Activated CD8-positive, alpha-beta memory T cell treated with anti-CD3 and anti-CD28 coated beads, Interleukin-2, amount 50 U/mL, for 1 hour (primary cell): ENCODE measurements around the gene TUBA3C.
"Not testable (repeated sequence)": the region's sequence is repeated elsewhere in the genome, so short reads cannot be mapped to it uniquely, and the experiment has no call there.

ENCODE experiments used
- DNase-seq: peaks from one replicate; pipeline ENCODE4 v3.0.0-alpha.2; 2020; ENCODE audit errors: extremely low read depth

The TUBA3C gene

DNA sequence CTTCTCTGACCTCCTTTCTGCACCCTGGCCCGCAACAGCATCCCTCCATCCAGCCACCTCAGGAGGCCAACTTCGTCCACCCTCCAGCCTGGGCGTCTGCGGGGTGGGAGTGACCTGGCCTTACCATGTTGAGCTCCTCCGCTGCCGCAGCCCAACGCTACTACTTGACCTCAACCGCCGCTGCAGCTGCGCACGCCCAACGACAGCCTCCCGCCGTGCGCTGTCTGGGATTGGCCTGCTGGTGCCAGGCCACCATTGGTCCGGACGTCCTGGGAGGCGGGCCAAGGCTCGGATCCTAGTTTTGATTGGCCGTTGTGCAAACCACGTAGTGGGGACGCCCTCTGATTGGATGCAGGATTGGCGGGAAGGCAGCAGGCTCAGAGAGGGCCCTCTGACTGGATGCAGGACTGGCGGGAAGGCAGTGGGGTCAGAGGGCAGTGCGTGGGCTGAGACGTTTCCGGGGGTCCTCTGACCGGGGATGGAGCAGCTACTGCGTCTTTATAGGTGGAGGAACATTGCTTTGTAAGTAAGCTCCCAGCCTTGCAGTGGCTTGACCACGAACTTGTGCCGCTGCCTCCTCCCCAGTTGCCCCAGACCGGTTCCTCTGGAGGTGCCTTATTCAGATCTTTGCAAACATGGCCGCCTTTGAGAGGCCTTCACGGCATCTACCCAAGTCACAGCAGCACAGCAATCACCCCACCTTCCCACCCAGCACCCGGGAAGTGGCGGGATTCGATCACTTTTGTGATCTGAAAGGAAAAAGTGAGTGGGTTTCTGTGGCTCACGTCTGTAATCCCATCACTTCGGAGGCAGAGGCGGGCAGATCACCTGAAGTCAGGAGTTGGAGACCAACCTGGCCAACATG lies at the start of gene TUBA3C:
Gene TUBA3C, minus strand, starts transcription at position 204 of the 865 bp plus-strand sequence. Its CDS starts 77 bp downstream, at position 127.
- DNase-seq, result no peak

DNA sequence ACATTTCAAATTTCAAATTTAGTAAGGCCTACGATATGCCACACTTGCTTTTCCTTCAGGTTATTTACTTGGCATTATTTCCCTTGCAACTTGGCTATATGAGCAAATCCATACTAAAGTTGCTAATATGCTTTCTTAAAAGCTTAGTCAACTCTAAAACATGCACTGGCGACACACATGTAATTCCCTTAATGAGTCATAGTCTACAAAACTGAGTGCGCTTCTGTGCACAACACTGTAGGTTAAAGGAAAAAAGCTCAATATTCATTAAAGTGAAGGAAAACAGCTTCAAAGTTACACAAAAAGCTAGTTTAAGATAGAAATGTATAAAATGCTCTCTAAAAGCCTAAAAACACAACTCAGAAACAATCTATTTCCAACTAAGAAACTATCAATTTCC lies 25.8 kb upstream of the TUBA3C start:
- not testable (repeated sequence) for DNase-seq

DNA sequence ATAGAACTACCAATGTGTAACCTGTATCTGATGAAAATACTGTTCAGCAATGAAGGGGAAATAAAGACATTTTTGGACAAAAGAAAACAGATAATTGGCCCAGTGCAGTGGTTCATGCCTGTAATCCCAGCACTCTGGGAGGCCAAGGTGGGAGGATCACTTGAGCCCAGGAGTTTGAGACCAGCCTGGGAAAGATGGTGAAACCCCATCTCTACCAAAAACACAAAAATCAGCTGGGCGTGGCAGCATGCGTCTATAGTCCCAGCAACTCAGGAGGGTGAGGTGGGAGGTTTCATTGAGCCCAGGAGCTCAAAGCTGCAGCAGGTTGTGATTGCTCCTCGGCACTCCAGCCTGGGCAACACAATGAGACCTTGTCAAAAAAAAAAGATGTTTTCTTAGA lies 11.0 kb upstream of the TUBA3C start:
- not testable (repeated sequence) for DNase-seq

DNA sequence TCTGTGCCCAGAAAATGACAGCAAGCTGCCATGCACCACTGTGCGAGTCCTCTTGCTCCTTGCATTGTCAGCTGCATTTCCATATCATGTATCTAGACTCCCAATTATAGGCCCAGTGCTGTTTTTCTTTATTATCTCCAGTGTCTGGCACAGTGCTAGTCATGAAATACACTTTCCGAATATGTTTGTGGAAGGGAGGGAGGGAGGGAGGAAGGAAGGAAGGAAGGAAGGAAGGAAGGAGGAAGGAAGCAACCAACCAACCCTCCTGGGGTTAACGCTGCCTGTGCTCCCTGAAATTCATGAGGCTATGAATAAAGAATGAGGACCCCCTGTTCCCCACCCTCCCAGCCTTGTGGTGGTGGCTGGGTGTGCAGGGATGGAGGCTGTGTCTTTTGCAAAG lies 8.3 kb upstream of the TUBA3C start:
- not testable (repeated sequence) for DNase-seq

DNA sequence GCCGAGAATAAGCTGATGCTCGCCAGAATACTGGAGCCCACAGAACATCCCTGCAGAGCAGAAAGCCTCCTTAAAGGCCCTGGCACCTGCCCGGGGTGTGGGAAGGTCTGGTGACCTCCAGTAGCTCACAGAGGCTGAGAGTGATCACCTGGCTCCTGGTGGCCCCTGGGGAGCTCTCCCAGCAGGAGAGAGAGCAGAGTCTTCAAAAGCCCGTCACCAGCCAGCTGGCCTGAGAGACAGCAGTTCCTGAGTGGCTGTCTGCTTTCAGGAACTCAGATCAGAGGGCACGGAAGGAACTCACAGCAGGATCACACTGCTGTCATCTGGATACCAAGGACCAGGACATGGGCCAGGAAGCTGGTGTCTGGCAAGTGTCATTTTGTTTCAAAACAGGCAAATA lies 7.7 kb upstream of the TUBA3C start:
- DNase-seq, result not testable (repeated sequence)

DNA sequence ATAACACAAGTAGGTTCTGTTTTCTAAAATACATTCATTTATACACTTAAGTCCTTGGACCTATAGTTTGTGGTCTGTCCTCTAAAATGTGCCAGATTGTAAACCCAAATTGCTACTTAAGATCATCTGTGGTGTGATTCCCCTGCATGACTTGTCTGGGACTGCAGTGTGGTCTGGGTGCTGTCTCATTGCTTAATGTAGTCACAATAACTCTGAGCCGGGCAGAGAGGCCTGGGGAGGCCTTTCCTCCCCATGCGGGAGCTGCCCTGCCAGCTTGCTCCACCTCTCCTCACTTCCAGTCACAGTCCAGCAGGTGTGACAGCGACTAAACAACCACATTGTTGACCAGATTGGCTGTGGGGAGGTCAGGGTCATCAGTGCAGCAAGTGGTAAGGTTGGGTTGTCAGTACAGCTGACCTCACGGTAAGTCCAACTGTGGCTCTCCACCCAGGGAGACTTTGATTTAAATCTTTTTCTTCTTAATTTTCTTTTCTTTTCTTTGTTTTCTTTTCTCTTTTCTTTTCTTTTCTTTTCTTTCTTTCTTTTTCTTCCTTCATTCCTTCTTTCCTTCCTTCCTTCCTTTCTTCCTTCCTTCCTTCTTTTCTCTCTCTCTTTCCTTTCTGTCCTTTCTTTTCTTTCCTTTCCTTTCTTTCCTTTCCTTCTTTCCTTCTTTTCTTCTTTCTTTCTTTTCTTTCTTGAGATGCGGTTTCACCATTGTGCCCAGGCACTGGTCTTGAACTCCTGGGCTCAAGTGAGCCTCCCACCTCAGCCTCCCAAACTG lies 4.4 kb upstream of the TUBA3C start:
- DNase-seq, result no peak

DNA sequence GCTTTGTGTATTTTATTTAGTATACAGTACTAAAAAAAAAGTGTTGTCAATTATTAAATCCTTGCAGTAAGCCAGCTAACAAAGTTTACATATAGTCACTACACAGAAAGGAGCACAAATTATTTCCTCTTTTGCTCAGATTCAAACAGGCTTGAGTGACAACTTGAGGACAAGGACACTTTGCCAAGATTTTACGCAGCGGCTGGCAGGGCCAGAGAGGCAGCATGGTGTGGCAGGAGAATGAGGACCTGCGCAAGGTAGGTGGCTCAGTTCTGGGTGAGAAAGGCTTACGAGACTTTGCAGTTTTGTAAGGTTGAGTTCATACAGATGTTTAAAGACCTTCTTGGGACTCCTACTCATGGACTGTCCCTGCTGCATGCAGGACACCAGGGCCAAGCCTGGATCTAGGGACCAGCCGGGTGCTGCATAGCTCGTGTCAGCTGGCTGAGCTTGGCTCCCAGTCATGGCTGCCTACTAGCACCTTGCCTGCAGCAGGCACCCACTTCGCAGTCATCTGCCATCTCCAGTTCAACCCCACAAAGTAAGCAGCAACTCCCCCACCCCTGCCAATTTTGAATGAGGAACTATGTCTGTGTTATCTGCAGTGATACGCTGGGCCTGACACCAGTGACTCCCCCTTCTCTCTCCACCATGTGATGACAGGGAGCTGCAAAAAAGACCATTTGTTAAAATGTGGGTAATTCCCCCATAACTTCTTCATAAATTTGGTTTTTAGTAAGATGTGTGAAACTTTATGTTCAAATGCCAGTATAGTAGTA lies 3.7 kb upstream of the TUBA3C start:
- no peak for DNase-seq

DNA sequence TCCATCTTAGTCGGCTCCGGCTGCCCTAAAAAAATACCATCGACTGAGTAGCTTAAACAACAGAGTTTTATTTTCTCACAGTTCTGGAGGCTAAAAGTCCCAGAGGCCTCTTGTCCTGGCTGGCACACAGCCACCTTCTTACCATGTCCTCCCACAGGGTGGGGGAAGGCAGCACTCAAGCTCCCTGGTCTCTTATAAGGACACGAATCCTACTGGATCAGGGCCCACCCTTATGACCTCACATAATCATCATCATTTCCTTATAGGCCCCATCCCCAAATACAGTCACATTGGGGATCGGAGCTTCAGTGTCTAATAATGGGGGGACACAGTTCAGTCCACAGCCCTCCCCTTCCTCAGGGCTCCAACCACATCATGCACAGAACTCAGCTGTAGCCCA lies 2.6 kb upstream of the TUBA3C start:
- DNase-seq, result no peak

DNA sequence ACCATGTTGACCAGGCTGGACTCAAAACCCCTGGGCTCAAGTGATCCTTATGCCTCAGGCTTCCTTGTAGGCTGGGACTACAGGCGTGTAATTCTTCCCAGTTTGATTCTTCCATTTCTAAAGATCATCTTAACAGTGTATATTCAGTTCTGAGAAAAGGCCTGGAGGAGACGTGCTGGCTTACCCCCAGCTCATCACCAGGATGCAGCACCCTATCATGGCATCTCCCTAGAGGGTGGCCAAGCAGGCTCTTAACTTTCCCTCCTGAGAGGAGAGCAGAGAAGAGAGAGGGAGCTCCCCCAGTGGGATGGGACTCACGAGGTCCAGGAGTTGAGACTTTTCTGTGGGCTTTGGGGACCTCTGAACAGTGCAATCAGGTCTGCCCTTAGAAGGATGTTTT lies 2.1 kb upstream of the TUBA3C start:
- DNase-seq, result no peak

DNA sequence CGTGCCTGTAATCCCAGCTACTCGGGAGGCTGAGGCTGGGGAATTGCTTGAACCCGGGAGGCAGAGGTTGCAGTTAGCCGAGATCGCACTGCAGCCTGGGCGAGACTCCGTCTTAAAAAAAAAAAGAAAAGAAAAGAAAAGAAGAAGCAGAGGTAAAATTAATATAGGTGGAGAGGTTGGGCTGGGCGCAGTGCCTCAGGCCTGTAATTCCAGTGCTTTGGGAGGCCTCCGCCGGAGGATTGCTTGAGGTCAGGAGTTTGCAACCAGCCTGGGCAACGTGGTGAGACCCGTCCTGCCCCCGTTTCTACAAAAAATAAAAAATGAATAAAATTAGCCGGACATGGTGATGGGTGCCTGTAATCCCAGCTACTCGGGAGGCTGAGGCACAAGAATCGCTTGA lies 912 bp upstream of the TUBA3C start:
- no peak for DNase-seq

DNA sequence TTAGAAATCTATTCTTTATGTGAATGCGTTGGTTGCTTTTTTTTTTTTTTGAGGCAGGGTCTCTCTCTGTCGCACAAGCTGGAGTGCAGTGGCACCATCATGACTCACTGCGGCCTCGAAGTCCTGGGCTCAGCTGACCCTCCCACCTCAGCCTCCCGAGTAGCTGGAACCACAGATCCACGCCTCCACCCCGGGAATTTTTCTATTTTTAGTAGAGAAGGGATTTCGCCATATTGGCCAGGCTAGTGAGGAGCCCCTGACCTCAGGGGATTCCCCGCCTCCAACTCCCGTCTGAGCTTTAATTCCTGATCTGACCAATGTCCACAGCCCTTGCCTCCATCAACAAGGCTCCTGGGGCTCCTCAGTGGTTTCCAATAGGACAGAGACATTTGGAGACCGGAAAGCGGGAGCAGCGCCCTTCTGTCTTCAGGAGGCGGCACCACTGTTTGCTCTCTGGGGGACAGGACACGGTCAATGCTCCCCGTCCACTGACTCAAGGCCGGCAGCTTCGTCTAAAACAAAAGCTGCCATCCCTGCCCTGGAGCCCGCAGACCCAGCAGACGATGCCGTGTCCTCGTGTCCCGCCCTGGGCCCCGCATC lies 503 bp downstream of the TUBA3C start:
- no peak for DNase-seq

DNA sequence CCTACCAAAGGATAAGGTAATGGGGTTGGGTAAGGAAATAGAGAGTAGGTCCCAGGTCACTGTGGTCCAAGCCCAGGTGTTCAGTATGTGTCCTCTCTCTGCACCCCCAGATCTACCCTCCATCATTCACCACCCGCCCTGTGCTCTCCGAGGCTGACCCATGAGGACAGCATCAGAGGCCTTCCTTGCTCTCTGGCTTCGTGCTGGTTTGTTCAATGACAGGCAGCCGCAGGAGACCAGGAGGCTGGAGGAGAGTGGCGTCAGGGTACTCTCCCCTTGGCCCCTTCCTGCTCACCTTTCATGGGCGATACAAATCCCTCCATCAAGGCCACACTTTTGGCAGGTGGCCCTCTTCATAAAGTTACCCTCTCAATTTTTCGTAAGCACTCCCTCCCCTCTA lies 1.7 kb downstream of the TUBA3C start:
- no peak for DNase-seq

DNA sequence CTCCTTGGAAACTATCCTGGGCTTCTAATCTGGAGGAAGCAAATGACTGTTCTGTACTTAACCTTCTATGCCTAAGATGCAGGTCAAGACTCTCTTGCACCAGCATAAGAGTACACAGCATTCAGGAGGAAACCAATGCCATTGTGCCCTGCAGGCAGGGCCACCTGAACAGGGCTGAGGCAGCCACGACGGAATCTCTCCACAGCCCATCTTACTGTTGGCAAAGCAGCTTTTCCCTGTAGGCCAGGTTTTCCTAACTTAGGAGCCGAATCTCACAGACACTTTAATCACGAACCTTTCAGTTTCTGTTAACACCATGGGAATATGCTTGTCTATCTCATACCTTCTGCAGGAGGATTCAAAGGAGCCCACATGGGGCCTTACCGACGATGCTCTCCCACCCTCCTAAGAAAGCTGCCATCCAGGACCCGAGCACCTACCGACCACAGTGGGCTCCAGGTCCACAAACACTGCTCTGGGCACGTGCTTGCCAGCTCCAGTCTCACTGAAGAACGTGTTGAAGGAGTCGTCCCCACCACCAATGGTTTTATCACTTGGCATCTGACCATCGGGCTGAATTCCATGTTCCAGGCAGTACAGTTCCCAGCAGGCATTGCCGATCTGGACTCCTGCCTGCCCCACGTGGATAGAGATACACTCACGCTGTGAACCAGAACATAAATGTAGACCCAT lies 2.6 kb downstream of the TUBA3C start:
- DNase-seq, result no peak

DNA sequence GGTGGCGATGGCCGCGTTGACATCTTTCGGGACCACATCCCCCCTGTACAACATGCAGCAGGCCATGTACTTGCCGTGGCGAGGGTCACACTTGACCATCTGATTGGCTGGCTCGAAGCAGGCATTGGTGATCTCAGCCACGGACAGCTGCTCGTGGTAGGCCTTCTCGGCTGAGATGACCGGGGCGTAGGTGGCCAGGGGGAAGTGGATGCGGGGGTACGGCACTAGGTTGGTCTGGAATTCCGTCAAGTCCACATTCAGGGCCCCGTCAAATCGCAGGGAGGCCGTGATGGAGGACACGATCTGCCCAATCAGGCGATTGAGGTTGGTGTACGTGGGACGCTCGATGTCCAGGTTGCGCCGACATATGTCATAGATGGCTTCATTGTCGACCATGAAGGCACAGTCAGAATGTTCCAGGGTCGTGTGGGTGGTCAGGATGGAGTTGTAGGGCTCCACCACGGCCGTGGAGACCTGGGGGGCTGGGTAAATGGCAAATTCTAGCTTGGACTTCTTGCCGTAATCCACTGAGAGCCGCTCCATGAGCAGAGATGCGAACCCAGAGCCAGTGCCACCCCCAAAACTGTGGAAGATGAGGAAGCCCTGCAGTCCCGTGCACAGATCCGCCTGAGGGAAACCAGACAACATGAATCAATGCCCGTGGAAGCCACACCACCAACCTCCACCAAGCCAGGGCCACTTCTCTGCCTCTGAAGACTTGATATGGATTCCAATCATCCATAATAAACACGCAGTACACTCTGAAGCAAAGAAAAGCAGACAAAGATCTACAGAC lies 4.4 kb downstream of the TUBA3C start:
- not testable (repeated sequence) for DNase-seq

DNA sequence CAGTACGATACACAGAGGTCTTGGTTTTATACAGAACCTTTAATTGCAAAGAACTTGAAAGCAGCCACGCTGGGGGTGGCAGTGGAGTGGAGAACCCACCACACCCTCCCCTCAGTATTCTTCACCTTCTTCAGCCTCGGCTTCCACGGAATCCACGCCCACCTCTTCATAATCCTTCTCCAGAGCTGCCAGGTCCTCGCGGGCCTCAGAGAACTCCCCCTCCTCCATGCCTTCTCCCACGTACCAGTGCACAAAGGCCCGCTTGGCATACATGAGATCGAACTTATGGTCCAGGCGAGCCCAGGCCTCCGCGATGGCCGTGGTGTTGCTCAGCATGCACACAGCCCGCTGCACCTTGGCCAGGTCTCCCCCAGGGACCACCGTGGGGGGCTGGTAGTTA lies 7.9 kb downstream of the TUBA3C start:
- DNase-seq, result no peak

DNA sequence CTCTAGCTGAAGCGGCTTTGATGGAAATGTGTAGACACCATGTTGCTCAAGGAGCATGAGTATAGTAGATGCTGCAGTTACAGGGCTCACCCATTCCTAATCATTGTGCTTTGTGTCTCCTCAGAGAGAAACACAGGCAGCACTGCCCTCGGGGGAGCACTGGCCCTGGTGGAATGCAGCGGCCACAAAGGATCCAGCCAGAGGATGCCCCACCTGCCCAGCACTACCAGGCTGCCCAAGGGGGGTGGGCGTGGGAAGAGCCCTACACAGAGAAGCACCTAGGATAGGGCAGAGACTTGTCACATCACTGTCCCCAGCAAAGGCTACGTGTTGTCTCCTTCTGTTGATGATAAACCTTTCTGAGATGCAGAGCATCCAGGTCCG lies 9.0 kb downstream of the TUBA3C start:
- DNase-seq, result no peak

DNA sequence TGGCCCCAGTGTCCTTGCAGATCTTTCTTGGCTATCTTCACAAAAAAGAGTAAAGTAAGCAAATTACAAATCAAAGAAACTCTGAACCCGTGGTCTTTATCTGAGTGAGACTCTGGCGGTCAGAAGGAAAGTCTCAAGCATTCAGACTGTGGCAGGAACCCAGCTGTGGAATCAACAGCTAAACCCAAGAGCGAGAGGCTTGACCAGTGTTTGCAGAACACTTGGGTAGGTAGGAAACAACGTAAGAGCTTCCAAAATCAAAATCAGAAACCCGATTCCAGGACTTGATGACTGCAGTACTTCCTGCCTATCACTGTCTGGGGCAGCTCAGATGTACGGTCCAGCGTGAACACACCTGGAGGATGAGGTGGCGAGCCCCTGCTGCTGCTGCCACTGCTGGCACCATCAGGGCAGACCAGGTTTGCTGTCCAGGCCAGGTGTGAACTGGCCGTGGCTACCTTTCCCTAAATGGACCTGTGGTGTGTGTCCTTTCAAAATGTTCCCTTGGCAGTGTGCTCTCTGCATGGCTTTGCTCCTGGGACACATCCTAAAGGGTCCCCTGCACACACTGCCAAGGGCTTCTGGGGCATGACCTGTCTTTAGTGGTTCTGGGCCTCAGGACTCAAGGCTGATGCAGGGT lies 9.5 kb downstream of the TUBA3C start:
- DNase-seq, result no peak

DNA sequence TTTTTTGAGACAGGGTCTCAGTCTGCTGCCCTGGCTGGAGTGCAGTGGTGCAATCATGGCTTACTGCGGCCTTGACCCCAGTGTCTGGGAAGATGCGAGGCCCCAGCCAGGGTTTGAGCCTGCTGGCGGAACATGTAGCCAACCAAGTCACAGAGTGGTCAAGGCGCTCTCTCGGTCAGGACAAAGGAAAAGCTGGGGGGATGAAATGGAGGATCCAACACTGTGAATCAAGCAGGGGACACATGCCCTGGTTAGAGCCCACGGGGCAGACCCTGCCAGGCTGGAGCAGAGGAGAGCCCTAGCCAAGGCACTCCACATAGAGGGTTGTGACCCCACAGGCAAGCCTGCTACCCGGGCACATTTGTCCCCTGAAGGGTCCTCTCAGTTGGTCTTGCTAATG lies 10.1 kb downstream of the TUBA3C start:
- no peak for DNase-seq

DNA sequence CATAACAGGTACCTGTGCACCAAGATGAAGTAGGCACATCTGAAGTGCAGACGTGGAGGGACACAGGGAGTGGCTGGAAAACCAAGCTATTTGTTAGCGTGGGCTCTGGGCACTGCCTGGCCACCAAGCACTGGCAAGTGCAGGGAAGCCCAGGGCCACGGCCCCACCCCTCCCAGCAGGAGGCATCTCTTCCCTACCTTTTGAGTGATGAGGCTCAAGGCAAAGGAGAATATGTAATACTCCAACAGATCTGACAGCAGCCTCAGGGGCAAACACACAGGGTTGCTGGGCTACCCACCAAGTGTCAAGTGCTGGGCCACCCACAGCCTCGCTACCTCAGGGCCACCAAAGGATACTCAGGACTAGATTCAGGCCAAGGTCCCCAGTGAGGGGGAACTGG lies 11.6 kb downstream of the TUBA3C start:
- DNase-seq, result no peak

DNA sequence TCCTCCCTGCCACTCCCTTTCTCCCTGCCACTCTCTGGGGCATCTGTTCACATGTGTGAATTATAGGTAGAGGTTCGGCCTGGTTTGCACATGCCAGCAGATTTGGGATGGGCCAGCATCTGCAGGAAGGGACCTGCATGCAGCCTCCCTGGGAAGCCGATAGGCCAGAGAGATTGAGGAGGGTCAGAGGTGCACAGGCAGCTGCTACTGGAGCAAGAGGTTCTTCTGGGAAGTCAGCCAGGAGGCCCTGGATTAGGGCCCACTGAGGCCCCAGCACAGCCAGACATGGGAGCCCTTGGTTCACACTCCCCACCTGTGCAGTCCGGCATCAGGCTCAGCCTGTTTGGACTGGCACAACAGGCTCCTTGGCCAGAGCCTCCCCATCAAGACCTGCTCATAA lies 12.1 kb downstream of the TUBA3C start:
- no peak for DNase-seq
